Measurements from ENCODE around the gene AURKB. TPM values are rescaled to one million over a fixed set of nuclear protein-coding genes. Genes with fewer than 3 reads are reported as not detected.

The AURKB gene
- total RNA-seq, 1 experiment from 2014 or later: 141 TPM

DNA sequence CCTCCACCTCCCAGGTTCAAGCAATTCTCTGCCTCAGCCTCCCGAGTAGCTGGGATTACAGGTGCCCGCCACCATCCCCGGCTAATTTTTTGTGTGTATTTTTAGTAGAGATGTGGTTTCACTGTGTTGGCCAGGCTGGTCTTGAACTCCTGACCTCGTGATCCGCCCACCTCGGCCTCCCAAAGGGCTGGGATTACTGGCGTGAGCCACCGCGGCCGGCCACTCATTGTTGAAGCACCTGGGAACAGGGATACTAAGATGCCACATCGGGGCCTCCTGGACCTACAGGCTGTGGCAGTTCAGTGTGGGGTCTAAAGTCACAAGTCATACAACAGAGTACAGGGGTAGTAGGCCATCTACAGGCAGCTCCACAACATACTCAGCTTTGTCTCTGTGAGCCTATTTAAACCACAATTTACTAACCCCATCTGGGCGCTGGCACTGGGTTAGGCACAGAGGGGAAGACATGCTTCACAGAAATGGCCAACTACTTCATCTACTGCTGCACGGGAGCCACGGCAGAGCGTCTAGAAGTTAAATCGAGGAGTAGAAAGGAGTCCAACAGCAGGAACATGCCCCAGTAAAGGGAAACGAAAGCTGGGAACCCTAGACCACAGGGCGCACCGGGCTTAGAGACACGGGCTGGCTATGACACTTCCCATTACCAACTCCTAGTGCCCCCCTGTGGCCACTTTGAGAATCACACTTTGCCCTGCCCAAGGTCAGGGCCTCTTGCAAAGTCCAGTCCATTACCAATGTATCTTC, 51.9 kb downstream of the AURKB start:
- BruUV-seq (replicated peaks): no TSS peak
- no peak overlapping the region for H3K4me3 ChIP-seq (replicated peaks in 1 of 2; ENCODE audit: low read depth in 1 of 2, low read length in 2 of 2)
- H3K4me2 ChIP-seq (ENCODE audit: low read length): peak overlapping the region; percentile 51
- ChIA-PET RAD21 (ENCODE audit: low non-redundant PET in 1 of 2, low total read pairs in 2 of 2, uncharacterized antibody in 2 of 2, unreplicated experiment in 2 of 2) (no interaction called here), POLR2A (interaction anchor here (1.0 to 9.4 kb wide), 3 partner anchors 14 to 98 kb away, joined by 4 to 95 read pairs (median 4); no protein-coding TSS in a partner anchor), CTCF (interaction anchor here (0.6 to 2.4 kb wide), 7 partner anchors 12 to 226 kb away, joined by 3 to 8 read pairs (median 4); no protein-coding TSS in a partner anchor)
- intact Hi-C loops (cut with micrococcal nuclease): no loop called here
- H3K27ac ChIP-seq (ENCODE audit: low read depth, low read length): peak overlapping the region; percentile 61
- H3K4me1 ChIP-seq (ENCODE audit: control insufficient read depth in 1 of 2, insufficient read depth in 2 of 2, low read length in 2 of 2): peaks cover 46 to 86% of the 10 kb centered on the region in 2 experiments
- ATAC-seq (peak; percentile 34), DNase-seq (ENCODE audit: low read depth, low spot score) (peak; percentile 82)
- peaks cover 4 to 13% of the 10 kb centered on the region in 2 experiments; a peak in 3 of 4 replicates for H3K36me3 ChIP-seq (ENCODE audit: control insufficient read depth in 1 of 2, insufficient read depth in 2 of 2, low read length in 2 of 2)
- H3K79me2 ChIP-seq (ENCODE audit: insufficient read depth, low read length): peaks cover 54% of the 10 kb centered on the region
- no peak overlapping the region for H2AFZ ChIP-seq (ENCODE audit: low read depth, low read length, poor library complexity, severe bottlenecking)
- peak overlapping the region; percentile 48 for H3K9ac ChIP-seq (ENCODE audit: low read length)
- TF ChIP-seq, protein P1, sequence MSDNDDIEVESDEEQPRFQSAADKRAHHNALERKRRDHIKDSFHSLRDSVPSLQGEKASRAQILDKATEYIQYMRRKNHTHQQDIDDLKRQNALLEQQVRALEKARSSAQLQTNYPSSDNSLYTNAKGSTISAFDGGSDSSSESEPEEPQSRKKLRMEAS (IDR thresholded peaks at IDR 0.05): no peak
- TF ChIP-seq, protein P2, sequence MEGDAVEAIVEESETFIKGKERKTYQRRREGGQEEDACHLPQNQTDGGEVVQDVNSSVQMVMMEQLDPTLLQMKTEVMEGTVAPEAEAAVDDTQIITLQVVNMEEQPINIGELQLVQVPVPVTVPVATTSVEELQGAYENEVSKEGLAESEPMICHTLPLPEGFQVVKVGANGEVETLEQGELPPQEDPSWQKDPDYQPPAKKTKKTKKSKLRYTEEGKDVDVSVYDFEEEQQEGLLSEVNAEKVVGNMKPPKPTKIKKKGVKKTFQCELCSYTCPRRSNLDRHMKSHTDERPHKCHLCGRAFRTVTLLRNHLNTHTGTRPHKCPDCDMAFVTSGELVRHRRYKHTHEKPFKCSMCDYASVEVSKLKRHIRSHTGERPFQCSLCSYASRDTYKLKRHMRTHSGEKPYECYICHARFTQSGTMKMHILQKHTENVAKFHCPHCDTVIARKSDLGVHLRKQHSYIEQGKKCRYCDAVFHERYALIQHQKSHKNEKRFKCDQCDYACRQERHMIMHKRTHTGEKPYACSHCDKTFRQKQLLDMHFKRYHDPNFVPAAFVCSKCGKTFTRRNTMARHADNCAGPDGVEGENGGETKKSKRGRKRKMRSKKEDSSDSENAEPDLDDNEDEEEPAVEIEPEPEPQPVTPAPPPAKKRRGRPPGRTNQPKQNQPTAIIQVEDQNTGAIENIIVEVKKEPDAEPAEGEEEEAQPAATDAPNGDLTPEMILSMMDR (IDR thresholded peaks at IDR 0.05 in 2 of 3, conservative IDR thresholded peaks at IDR 0.05 in 1 of 3; ENCODE audit: borderline replicate concordance in 1 of 3, insufficient read depth in 1 of 3, low read depth in 2 of 3, low read length in 2 of 3): peak in 2 of 3 experiments; percentile 82 to 84; a peak in 5 of 6 replicates
- H4K20me1 ChIP-seq (ENCODE audit: insufficient read depth): no peaks in the 10 kb centered on the region
- H3K9me3 ChIP-seq (ENCODE audit: control insufficient read depth in 1 of 2, insufficient read depth in 1 of 2, low read depth in 1 of 2, low read length in 2 of 2): no peaks in the 10 kb centered on the region
- no peaks in the 10 kb centered on the region for H3K27me3 ChIP-seq (ENCODE audit: insufficient read depth, low read length)
- no peaks in the 10 kb centered on the region for H3K9me2 ChIP-seq (ENCODE audit: insufficient read depth)
